HepG2 (cell line): ENCODE data around the gene MRPL57. TPM values are rescaled to one million over a fixed set of nuclear protein-coding genes. Genes with fewer than 3 reads are reported as not detected.

Source experiments
- ATAC-seq: fragments of 200-7000 bp; cut with Tn5 transposase; 3 replicates; pipeline ENCODE4 v1.9.1; 2020; ENCODE audit warnings: mild to moderate bottlenecking, moderate library complexity
- BruUV-seq: library from RNA; stranded (reverse); fragments of 400-500 nt; replicated peaks from 2 replicates; lab custom pipeline; 2021; lab: Mats Ljungman, UMichigan
- CTCF ChIA-PET: fragments of 300-600 bp; formaldehyde crosslinking; extraction: SDS; loops from one replicate; lab custom pipeline; 2021; ENCODE audit warnings: low total read pairs, inconsistent platforms, low intra/inter-chr PET ratio; lab: Yijun Ruan, JAX
- POLR2A ChIA-PET: fragments of 350-600 bp; sonication (Branson Sonifier 250); formaldehyde crosslinking; loops from one replicate; lab custom pipeline; 2020; ENCODE audit warnings: antibody characterized with exemption, inconsistent platforms; lab: Yijun Ruan, JAX
- DNase-seq: peaks from one replicate; pipeline ENCODE4 v3.0.0-alpha.2; 2015; ENCODE audit warnings: low spot score
- FAIRE-seq: peaks from 3 replicates; lab custom pipeline; 2011; peaks lifted over from hg19 to GRCh38; lab: Jason Lieb, UNC
- H2AFZ ChIP-seq: one replicate; pipeline ENCODE4 v1.6.1; 2011; ENCODE audit warnings: low read length, inconsistent platforms
- H3K27ac ChIP-seq: fragments of 300-600 bp; 3 replicates; pipeline ENCODE4 v1.8.0; 2011; ENCODE audit warnings: mixed run types, mild to moderate bottlenecking, mixed read lengths, low read length, inconsistent platforms; ENCODE audit not compliant: insufficient read depth; ENCODE audit errors: extremely low read length
- H3K27me3 ChIP-seq, 2 experiments: fragments of 200-600 bp in 1 of 2; 2 replicates in 1 of 2; 3 replicates in 1 of 2; pipeline versions ENCODE4 v1.6.0 to v1.8.0; 2011; ENCODE audit warnings: low read length in 2 of 2, mild to moderate bottlenecking in 2 of 2, moderate library complexity in 2 of 2, inconsistent platforms in 1 of 2; ENCODE audit not compliant: insufficient read depth in 2 of 2, control insufficient read depth in 1 of 2
- H3K36me3 ChIP-seq, 2 experiments: fragments of 200-600 bp in 1 of 2; replicated peaks in 1 of 2; 2 replicates in 1 of 2; 3 replicates in 1 of 2; pipeline versions ENCODE4 v1.5.1 to v1.8.0; 2011; ENCODE audit warnings: low read length in 2 of 2, inconsistent platforms in 1 of 2; ENCODE audit not compliant: insufficient read depth in 2 of 2, control insufficient read depth in 1 of 2
- H3K4me1 ChIP-seq: 2 replicates; pipeline ENCODE4 v1.5.1; 2012; ENCODE audit warnings: low read length, inconsistent platforms; ENCODE audit not compliant: insufficient read depth
- H3K4me2 ChIP-seq: 2 replicates; pipeline ENCODE4 v1.6.0; 2011; ENCODE audit warnings: low read depth, low read length, inconsistent platforms
- H3K4me3 ChIP-seq, 3 experiments: fragments of 200-600 bp in 1 of 3; sonication (generic), shearing (Covaris generic) in 1 of 3; replicated peaks in 1 of 3; 2 replicates each; pipeline ENCODE4 v1.5.1; 2011 to 2016; ENCODE audit warnings: low read length in 3 of 3, inconsistent platforms in 2 of 3, low read depth in 2 of 3, mild to moderate bottlenecking in 2 of 3, control low read depth in 1 of 3, mixed read lengths in 1 of 3; ENCODE audit not compliant: insufficient read depth in 1 of 3
- H3K79me2 ChIP-seq: one replicate; pipeline ENCODE4 v1.6.1; 2011; ENCODE audit warnings: low read length, inconsistent platforms; ENCODE audit not compliant: insufficient read depth
- H3K9ac ChIP-seq: 2 replicates; pipeline ENCODE4 v1.6.0; 2011; ENCODE audit warnings: mild to moderate bottlenecking, low read depth, low read length, inconsistent platforms; ENCODE audit not compliant: insufficient read depth
- H3K9me3 ChIP-seq: 2 replicates; pipeline ENCODE4 v1.5.1; 2012; ENCODE audit warnings: mild to moderate bottlenecking, low read length
- H4K20me1 ChIP-seq: 2 replicates; pipeline ENCODE4 v1.6.0; 2011; ENCODE audit warnings: inconsistent platforms, mild to moderate bottlenecking, low read length, moderate library complexity; ENCODE audit not compliant: insufficient read depth
- HDAC1 ChIP-seq: sonication (generic); formaldehyde crosslinking; IDR thresholded peaks from 2 replicates; pipeline ENCODE4 v1.5.1; 2020; ENCODE audit warnings: mild to moderate bottlenecking, missing genetic modification reagents
- KAT2B ChIP-seq: fragments of 150-350 bp; IDR thresholded peaks from 2 replicates; pipeline ENCODE4 v1.6.1; 2014; ENCODE audit warnings: low read depth, low read length, borderline replicate concordance
- NR2F2 ChIP-seq: IDR thresholded peaks from 2 replicates; pipeline ENCODE4 v1.6.1; 2012; ENCODE audit warnings: low read depth, inconsistent platforms, borderline replicate concordance
- POLR2A ChIP-seq, 2 experiments: IDR thresholded peaks; 2 replicates each; pipeline ENCODE4 v1.6.1; 2011; ENCODE audit warnings: low read depth in 2 of 2, low read length in 2 of 2, mild to moderate bottlenecking in 1 of 2, moderate library complexity in 1 of 2; ENCODE audit not compliant: insufficient read depth in 1 of 2
- POLR2AphosphoS2 ChIP-seq: IDR thresholded peaks from 2 replicates; pipeline ENCODE4 v1.6.1; 2011; ENCODE audit warnings: low read depth, low read length, improper control_type of control experiment
- POLR2G ChIP-seq: fragments of 200-400 bp; formaldehyde crosslinking; IDR thresholded peaks from 2 replicates; pipeline ENCODE4 v1.6.1; 2018; ENCODE audit warnings: mild to moderate bottlenecking, low read depth, low read length, moderate library complexity
- RBFOX2 ChIP-seq: fragments of 200-400 bp; formaldehyde crosslinking; IDR thresholded peaks from 2 replicates; pipeline ENCODE4 v1.6.1; 2017; ENCODE audit warnings: low read depth, mild to moderate bottlenecking, low read length
- RBM22 ChIP-seq: fragments of 200-400 bp; formaldehyde crosslinking; optimal IDR thresholded peaks from 2 replicates; pipeline ENCODE3; 2017; ENCODE audit warnings: mild to moderate bottlenecking, low read length, moderate library complexity
- SMAD3 ChIP-seq: sonication (generic); formaldehyde crosslinking; IDR thresholded peaks from 2 replicates; pipeline ENCODE4 v1.4.0; 2020; ENCODE audit warnings: missing genetic modification reagents
- SUZ12 ChIP-seq: fragments of 150-350 bp; IDR thresholded peaks from 2 replicates; pipeline ENCODE4 v1.6.1; 2014; ENCODE audit warnings: low read depth, low read length
- TRAFD1 ChIP-seq: sonication (generic); formaldehyde crosslinking; IDR thresholded peaks from 2 replicates; pipeline ENCODE4 v1.5.1; 2020; ENCODE audit warnings: missing genetic modification reagents, mild to moderate bottlenecking, borderline replicate concordance
- ZFP36 ChIP-seq: fragments of 150-350 bp; IDR thresholded peaks from 2 replicates; pipeline ENCODE4 v1.6.1; 2018; ENCODE audit warnings: borderline replicate concordance, low read length, low read depth; ENCODE audit not compliant: partially characterized antibody
- ZFP36L2 ChIP-seq: sonication (generic); formaldehyde crosslinking; IDR thresholded peaks from 2 replicates; pipeline ENCODE4 v1.4.0; 2020; ENCODE audit warnings: missing genetic modification reagents
- ZNF253 ChIP-seq: sonication (generic); formaldehyde crosslinking; IDR thresholded peaks from 2 replicates; pipeline ENCODE4 v1.8.0; 2022; ENCODE audit warnings: mild to moderate bottlenecking, missing genetic modification reagents, borderline replicate concordance
- WGBS: methylation state at CpG from one replicate; pipeline ENCODE4 v1.1.6; 2017; ENCODE audit warnings: low lambda C conversion rate; 5-methylcytosine and 5-hydroxymethylcytosine counted together
- in situ Hi-C: cut with HindIII; loops from 2 replicates; pipeline ENCODE4 v1.10.0; 2017; ENCODE audit warnings: low pct_unique_long_range_greater_than_20kb; ENCODE audit not compliant: extremely low pct_ligation_motif_present
- intact Hi-C: fragments of 100-400 bp; cut with micrococcal nuclease; formaldehyde crosslinking; loops from one replicate; pipeline ENCODE4 v1.10.0; 2022; ENCODE audit not compliant: unreplicated experiment
- polyA plus RNA-seq, 8 experiments: library from polyadenylated mRNA; depleted of rRNA in 3 of 8; stranded (reverse) in 7 of 8; unstranded in 1 of 8; fragments of >200 nt; fragmentation: Illumina TruSeq in 4 of 8; extraction: Trizol in 4 of 8; gene quantifications; 2 replicates each; pipeline versions ENCODE4 v1.2.1 to v1.2.3, GENCODE V29; 2011 to 2016; ENCODE audit warnings: low read depth in 4 of 8, missing spikeins in 1 of 8, mixed read lengths in 1 of 8; ENCODE audit not compliant: insufficient read depth in 1 of 8
- total RNA-seq, 5 experiments: library from RNA; depleted of rRNA; stranded (reverse); fragments of >200 nt; fragmentation: Illumina TruSeq; extraction: Trizol; gene quantifications; 2 replicates each; pipeline ENCODE4 v1.2.3, GENCODE V29; 2016; ENCODE audit warnings: low read depth in 1 of 5

Gene MRPL57
- total and polyA plus RNA-seq, 2 of the 13 experiments (the other 11 are each of a cell fraction or from before 2014, with no cell fraction given): 19.5 to 35.2 TPM

GRCh38 chr13:21142766-21143165 lies 33.7 kb upstream of the MRPL57 start (continued):
- no peak for TF ChIP-seq TRAFD1 (CRISPR knock-in tag)
- TF ChIP-seq ZFP36: no peak
- TF ChIP-seq HDAC1: no peak
- TF ChIP-seq NR2F2: no peak
- TF ChIP-seq ZFP36L2 (CRISPR knock-in tag): no peak
- no peak for TF ChIP-seq SMAD3
- TF ChIP-seq SUZ12: no peak
- TF ChIP-seq KAT2B: no peak
- TF ChIP-seq, all 625 proteins: peak for 3

DNA sequence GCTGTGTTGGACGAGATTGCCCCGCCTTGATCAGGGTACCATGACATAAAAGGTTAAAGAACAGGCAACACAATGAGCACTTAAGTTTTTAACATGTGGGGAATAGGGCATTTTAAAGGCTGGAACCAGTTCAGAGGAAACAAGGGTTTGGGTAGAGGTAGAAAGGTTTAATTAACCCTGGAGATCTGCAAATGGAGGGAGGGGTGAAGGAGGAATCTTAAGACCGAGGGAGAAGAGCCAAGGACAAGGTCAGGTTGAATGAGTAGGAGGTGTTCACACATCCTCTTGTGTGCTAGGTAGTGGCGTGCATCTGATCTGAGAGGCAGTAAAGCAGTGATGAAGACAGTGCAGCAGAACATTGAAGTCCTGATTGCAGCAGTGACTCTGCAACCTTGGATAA lies 28.6 kb upstream of the MRPL57 start:
- in situ Hi-C loops: no loop called here
- Histone ChIP-seq H3K9ac (no peak overlapping the region), H3K4me1 (peaks cover 30% of the 10 kb centered on the region)
- TF ChIP-seq RBFOX2: peak; percentile 33; the same call in 1 of the 2 replicates
- peak; percentile 78; the same call in 1 of the 2 replicates for TF ChIP-seq POLR2AphosphoS2
- peak; percentile 32; the same call in 1 of the 2 replicates for TF ChIP-seq POLR2G
- TF ChIP-seq RBM22: peak; percentile 84
- peak in 1 of 2 experiments; percentile 43; a peak in 1 of 4 replicates for TF ChIP-seq POLR2A (IDR thresholded peaks at IDR 0.05; ENCODE audit: insufficient read depth in 1 of 2, low read depth in 2 of 2, low read length in 2 of 2)
- no peak for TF ChIP-seq ZNF253 (CRISPR knock-in tag)
- TF ChIP-seq, all 625 proteins: peak for 5
- WGBS: 96% methylated on average over 3 of the region's 4 CpGs
- Histone ChIP-seq H3K4me2 (no peak overlapping the region), H4K20me1 (peaks cover 4% of the 10 kb centered on the region), H2AFZ (no peak overlapping the region), H3K4me3 (no peak overlapping the region), H3K36me3 (peaks cover 3 to 34% of the 10 kb centered on the region in 2 experiments; a peak in 3 of 5 replicates), H3K27ac (no peak overlapping the region), H3K9me3 (no peaks in the 10 kb centered on the region), H3K79me2 (peaks cover 22% of the 10 kb centered on the region), H3K27me3 (no peaks in the 10 kb centered on the region)
- DNase-seq (no peak), FAIRE-seq (no peak), ATAC-seq (peak; percentile 24; the same call in 1 of the 3 replicates)
- CTCF ChIA-PET: no interaction called here
- intact Hi-C loops: no loop called here
- POLR2A ChIA-PET: no interaction called here
- no TSS peak for BruUV-seq
